Mesenchymal stem cell (in vitro differentiated cells and primary cell): ENCODE results near the gene C11orf21.

ENCODE experiments used
- DNase-seq: peaks from one replicate; pipeline ENCODE4 v3.0.0-alpha.2; 2013
- H2AFZ ChIP-seq: one replicate; pipeline ENCODE4 v1.6.1; 2013; ENCODE audit warnings: low read depth, mild to moderate bottlenecking, control low read depth, inconsistent platforms, low read length, moderate library complexity
- H2AK5ac ChIP-seq: 2 replicates; pipeline ENCODE4 v1.6.1; 2013; ENCODE audit warnings: low read length, moderate library complexity, mild to moderate bottlenecking, inconsistent platforms; ENCODE audit not compliant: severe bottlenecking
- H2BK120ac ChIP-seq: one replicate; pipeline ENCODE4 v1.6.1; 2013; ENCODE audit warnings: low read depth, mild to moderate bottlenecking, inconsistent platforms, low read length, moderate library complexity
- H2BK12ac ChIP-seq, 2 experiments: one replicate each; pipeline ENCODE4 v1.6.1; 2013; ENCODE audit warnings: inconsistent platforms in 2 of 2, low read length in 2 of 2, mild to moderate bottlenecking in 2 of 2, moderate library complexity in 2 of 2, control low read depth in 1 of 2
- H2BK15ac ChIP-seq: one replicate; pipeline ENCODE4 v1.6.1; 2013; ENCODE audit warnings: mild to moderate bottlenecking, low read depth, inconsistent platforms; ENCODE audit not compliant: poor library complexity, severe bottlenecking
- H2BK5ac ChIP-seq: 2 replicates; pipeline ENCODE4 v1.6.1; 2013; ENCODE audit warnings: low read depth, mild to moderate bottlenecking, low read length, control low read depth, inconsistent platforms; ENCODE audit not compliant: poor library complexity, severe bottlenecking
- H3K14ac ChIP-seq, 2 experiments: one replicate each; pipeline ENCODE4 v1.6.1; 2013; ENCODE audit warnings: inconsistent platforms in 2 of 2, low read length in 2 of 2, control low read depth in 1 of 2, mild to moderate bottlenecking in 1 of 2, moderate library complexity in 1 of 2
- H3K18ac ChIP-seq, 2 experiments: one replicate each; pipeline ENCODE4 v1.6.1; 2013; ENCODE audit warnings: inconsistent platforms in 2 of 2, low read length in 2 of 2, control low read depth in 1 of 2, low read depth in 1 of 2, mild to moderate bottlenecking in 1 of 2
- H3K23ac ChIP-seq, 2 experiments: one replicate each; pipeline ENCODE4 v1.6.1; 2013; ENCODE audit warnings: inconsistent platforms in 2 of 2, low read length in 2 of 2, mild to moderate bottlenecking in 2 of 2, moderate library complexity in 2 of 2, control low read depth in 1 of 2
- H3K27ac ChIP-seq: 2 replicates; pipeline ENCODE4 v1.5.1; 2013; ENCODE audit warnings: mild to moderate bottlenecking, moderate library complexity, low read length, control low read depth, inconsistent platforms; ENCODE audit not compliant: poor library complexity, severe bottlenecking
- H3K27me3 ChIP-seq, 2 experiments: 2 replicates each; pipeline versions ENCODE4 v1.6.1 to v1.7.0; 2013; ENCODE audit warnings: low read length in 2 of 2, mild to moderate bottlenecking in 2 of 2, moderate library complexity in 2 of 2, control low read depth in 1 of 2, inconsistent platforms in 1 of 2; ENCODE audit not compliant: control insufficient read depth in 1 of 2, insufficient read depth in 1 of 2
- H3K36me3 ChIP-seq, 2 experiments: 2 replicates each; pipeline versions ENCODE4 v1.6.1 to v1.7.0; 2013; ENCODE audit warnings: low read length in 2 of 2, control low read depth in 1 of 2, inconsistent platforms in 1 of 2, low read depth in 1 of 2, mild to moderate bottlenecking in 1 of 2; ENCODE audit not compliant: insufficient read depth in 2 of 2, control insufficient read depth in 1 of 2
- H3K4ac ChIP-seq, 2 experiments: one replicate each; pipeline ENCODE4 v1.6.1; 2013; ENCODE audit warnings: inconsistent platforms in 2 of 2, low read length in 2 of 2, mild to moderate bottlenecking in 2 of 2, moderate library complexity in 2 of 2, control low read depth in 1 of 2, low read depth in 1 of 2
- H3K4me1 ChIP-seq: 2 replicates; pipeline ENCODE4 v1.6.1; 2013; ENCODE audit warnings: low read depth, low read length, control low read depth; ENCODE audit not compliant: control insufficient read depth, insufficient read depth
- H3K4me2 ChIP-seq: 2 replicates; pipeline ENCODE4 v1.6.1; 2013; ENCODE audit warnings: low read length, mild to moderate bottlenecking, inconsistent platforms; ENCODE audit not compliant: poor library complexity, severe bottlenecking
- H3K4me3 ChIP-seq, 2 experiments: 2 replicates each; pipeline versions ENCODE4 v1.5.1 to v1.7.0; 2013; ENCODE audit warnings: low read length in 2 of 2, mild to moderate bottlenecking in 2 of 2, control low read depth in 1 of 2, low read depth in 1 of 2; ENCODE audit not compliant: insufficient read depth in 1 of 2
- H3K79me1 ChIP-seq: replicated peaks from 2 replicates; pipeline ENCODE4 v1.6.1; 2013; ENCODE audit warnings: mild to moderate bottlenecking, control low read depth, low read length, inconsistent platforms; ENCODE audit not compliant: poor library complexity, severe bottlenecking
- H3K9ac ChIP-seq: 2 replicates; pipeline ENCODE4 v1.7.0; 2013; ENCODE audit warnings: mild to moderate bottlenecking, low read length, moderate library complexity
- H3K9me3 ChIP-seq: 2 replicates; pipeline ENCODE4 v1.7.0; 2013; ENCODE audit warnings: mild to moderate bottlenecking, low read length; ENCODE audit not compliant: control insufficient read depth
- H4K8ac ChIP-seq: one replicate; pipeline ENCODE4 v1.6.1; 2013; ENCODE audit warnings: inconsistent platforms, mild to moderate bottlenecking, low read length, moderate library complexity
- H4K91ac ChIP-seq: one replicate; pipeline ENCODE4 v1.6.1; 2013; ENCODE audit warnings: mild to moderate bottlenecking, low read length, inconsistent platforms
- WGBS: methylation state at CpG from one replicate; pipeline ENCODE4 v1.1.7; 2013; ENCODE audit warnings: mixed read lengths; 5-methylcytosine and 5-hydroxymethylcytosine counted together

Gene C11orf21

DNA sequence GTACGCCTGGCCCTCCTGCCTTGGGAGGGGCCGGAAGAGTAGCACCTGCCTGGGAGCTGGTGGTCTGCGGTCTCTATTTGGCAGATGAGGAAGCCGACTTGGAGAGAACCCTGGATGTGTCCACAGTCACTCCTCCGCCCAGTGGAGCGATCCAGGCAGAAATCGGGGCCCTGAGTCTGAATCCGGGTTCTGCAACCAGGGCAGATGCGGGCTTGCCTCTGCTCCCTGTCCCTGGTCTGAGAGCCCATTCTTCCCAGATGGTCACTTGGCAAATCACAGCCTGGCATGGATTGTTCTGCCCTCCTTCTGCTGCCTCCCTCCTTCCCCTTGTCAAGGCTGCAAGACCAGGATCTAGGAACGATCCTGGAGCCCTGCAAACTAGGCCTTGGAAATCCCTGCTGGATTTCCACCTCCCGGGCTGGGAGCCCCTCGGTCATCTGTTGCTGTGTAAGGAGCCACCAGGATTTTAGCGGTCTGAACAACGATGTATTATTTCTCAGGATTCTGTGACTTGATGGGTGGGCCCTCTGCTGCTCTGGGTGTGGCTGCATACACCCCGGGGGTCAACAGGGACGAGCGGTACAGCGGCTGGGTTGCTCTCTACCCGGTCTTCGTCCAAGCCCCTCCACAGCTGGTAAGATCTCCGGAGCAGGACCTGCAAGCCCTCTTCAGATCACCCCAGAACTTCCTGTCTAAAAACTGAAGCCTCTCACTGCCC is 29.3 kb downstream of the C11orf21 start:
- Histone ChIP-seq H3K9me3 (no peaks in the 10 kb centered on the region), H4K8ac (no peak overlapping the region), H2AFZ (no peak overlapping the region), H3K27ac (no peak overlapping the region), H3K27me3 (peaks cover 80 to 82% of the 10 kb centered on the region in 2 experiments), H3K4me2 (no peak overlapping the region), H2BK15ac (no peak overlapping the region), H3K4me1 (peaks cover 11% of the 10 kb centered on the region), H4K91ac (no peak overlapping the region), H3K4me3 (no peak overlapping the region), H3K4ac (no peak overlapping the region), H3K23ac (no peak overlapping the region), H2BK12ac (no peak overlapping the region), H2BK120ac (no peak overlapping the region), H3K9ac (no peak overlapping the region), H3K18ac (no peak overlapping the region), H3K79me1 (no peaks in the 10 kb centered on the region), H3K36me3 (peaks cover 0 to 7% of the 10 kb centered on the region in 2 experiments), H3K14ac (no peak overlapping the region), H2AK5ac (no peak overlapping the region), H2BK5ac (no peak overlapping the region)
- 88% methylated on average over 21 of the region's 21 CpGs for WGBS
- no peak for DNase-seq

DNA sequence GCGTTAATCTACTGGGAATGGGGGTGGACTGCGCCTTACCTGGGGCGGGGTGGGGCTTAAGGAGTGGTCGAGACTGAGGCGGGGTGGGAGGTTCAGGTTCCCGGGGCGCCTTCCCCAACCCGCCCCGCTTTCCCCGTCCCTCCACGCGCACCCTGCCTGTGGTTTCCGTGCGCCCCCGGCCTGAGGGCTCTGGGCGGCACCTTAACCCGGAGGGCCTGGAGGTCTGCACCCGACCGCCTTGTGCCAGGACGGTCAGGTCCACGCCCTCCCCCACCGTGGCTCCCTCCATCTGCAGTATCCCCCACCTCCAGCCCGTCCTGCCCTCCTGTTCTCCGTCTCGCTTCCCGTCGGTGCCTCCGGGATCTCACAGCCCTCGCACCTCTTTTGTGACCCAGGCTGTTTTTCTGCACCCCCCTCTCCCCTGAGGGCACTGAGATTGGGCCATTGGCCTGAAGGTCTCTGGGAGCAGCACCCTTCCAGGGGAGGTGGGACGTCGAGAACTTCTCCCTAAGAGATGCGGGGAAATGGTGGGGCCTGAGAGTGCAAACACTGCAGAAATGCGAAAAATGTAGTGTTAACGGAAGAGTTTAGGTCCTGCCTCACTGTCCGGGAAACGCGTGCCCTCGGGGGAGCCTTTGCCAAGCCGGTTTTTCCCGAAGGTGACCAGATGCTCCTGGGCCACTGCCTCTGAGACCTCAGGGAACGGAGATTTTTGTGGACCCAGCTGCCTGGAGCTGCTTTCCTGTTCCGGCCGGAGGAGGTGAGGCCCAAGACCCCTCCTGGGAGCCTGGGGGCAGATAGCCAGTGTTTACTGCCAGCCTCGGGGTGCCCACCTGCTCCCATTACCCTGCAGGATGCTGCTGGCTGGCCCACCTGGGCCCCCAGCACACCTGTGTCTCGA is 30.1 kb downstream of the C11orf21 start:
- Histone ChIP-seq H3K23ac (no peak overlapping the region), H2AFZ (no peak overlapping the region), H2BK12ac (no peak overlapping the region), H3K4me2 (no peak overlapping the region), H4K8ac (no peak overlapping the region), H3K9me3 (no peaks in the 10 kb centered on the region), H3K4ac (no peak overlapping the region), H2BK5ac (no peak overlapping the region), H4K91ac (no peak overlapping the region), H3K79me1 (no peaks in the 10 kb centered on the region), H2BK15ac (no peak overlapping the region), H2AK5ac (no peak overlapping the region), H3K4me3 (no peak overlapping the region), H3K9ac (no peak overlapping the region), H3K27ac (no peak overlapping the region), H3K36me3 (peaks cover 0 to 7% of the 10 kb centered on the region in 2 experiments), H3K4me1 (peaks cover 11% of the 10 kb centered on the region), H3K18ac (no peak overlapping the region), H3K14ac (no peak overlapping the region), H3K27me3 (peaks cover 76 to 82% of the 10 kb centered on the region in 2 experiments), H2BK120ac (no peak overlapping the region)
- no peak for DNase-seq
- 60% methylated on average over 42 of the region's 45 CpGs for WGBS

DNA sequence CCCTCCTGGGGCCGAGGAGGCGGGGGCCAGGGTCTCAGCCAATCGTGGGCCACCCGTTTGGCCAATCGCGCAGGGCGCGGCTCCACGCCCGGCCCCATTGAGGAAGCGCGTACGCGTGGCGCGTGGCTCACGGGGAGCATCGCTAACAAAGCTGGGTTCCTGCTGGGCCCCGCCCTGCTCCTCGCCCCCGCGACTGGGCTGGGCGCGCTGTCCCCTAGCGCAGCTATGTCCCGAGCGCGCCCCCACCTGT is 30.7 kb downstream of the C11orf21 start:
- Histone ChIP-seq H3K4me3 (no peak overlapping the region), H3K23ac (no peak overlapping the region), H3K14ac (no peak overlapping the region), H2BK12ac (no peak overlapping the region), H3K9me3 (no peaks in the 10 kb centered on the region), H3K18ac (no peak overlapping the region), H3K4me1 (peaks cover 11% of the 10 kb centered on the region), H4K91ac (no peak overlapping the region), H2AK5ac (no peak overlapping the region), H3K36me3 (peaks cover 0 to 7% of the 10 kb centered on the region in 2 experiments), H4K8ac (no peak overlapping the region), H3K4ac (no peak overlapping the region), H2BK120ac (no peak overlapping the region), H2BK15ac (no peak overlapping the region), H3K9ac (no peak overlapping the region), H3K4me2 (no peak overlapping the region), H3K79me1 (no peaks in the 10 kb centered on the region), H3K27ac (no peak overlapping the region), H2AFZ (no peak overlapping the region), H3K27me3 (peaks cover 74 to 83% of the 10 kb centered on the region in 2 experiments), H2BK5ac (no peak overlapping the region)
- DNase-seq, result no peak
- WGBS, result 47% methylated on average over 24 of the region's 28 CpGs

DNA sequence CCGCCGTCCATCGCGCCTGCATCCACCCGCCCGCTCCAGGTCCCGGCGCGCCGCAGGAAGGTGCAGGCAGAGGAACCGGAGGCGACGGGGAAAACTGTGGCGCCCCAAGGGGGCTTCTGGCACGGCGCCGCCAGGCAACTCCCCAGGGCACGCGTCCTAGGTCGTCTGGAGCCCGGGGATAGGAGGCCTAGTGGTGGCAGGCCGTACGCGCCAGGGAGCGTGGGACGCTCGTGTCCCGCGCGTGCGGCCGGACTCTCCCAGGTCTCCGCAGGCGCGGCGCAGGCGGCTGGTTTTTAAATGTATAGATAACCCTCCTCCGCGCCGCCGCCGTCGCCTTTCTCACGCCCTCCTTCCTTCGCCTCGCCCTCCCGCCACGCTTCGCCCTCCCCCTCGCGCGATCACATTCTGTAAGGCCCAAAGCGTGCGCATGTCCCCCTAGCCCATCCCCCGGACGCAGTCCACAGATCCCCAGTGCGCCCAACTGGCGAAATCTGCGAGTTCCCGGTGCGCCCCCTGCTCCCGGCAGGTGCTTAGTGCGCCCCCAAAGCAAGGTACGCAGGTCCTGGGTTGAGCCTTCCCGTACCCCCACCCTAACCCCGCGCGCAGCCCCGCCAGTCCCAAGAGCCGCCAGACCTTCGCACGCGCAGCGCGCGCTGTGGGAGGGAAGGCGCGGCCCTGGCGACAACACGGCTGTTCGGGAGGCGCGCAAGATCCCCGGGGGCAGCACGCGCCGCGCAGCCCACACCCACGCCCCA is 31.2 kb downstream of the C11orf21 start, which contains the start of gene ASCL2:
ASCL2 (minus strand) TSS at position 267 of the 755 bp plus-strand sequence; CDS start at position 11, 256 bp downstream.
- no peak within 1 kb of the TSS for H2BK15ac ChIP-seq
- H3K27ac ChIP-seq, result no peak within 1 kb of the TSS
- peaks cover 0 to 7% of the 10 kb centered on the region in 2 experiments for H3K36me3 ChIP-seq
- no peak within 1 kb of the TSS for H3K9ac ChIP-seq
- H3K18ac ChIP-seq, result no peak within 1 kb of the TSS
- H3K27me3 ChIP-seq, result peaks cover 75 to 84% of the 10 kb centered on the region in 2 experiments
- peaks cover 11% of the 10 kb centered on the region for H3K4me1 ChIP-seq
- no peak within 1 kb of the TSS for H2BK12ac ChIP-seq
- no peak within 1 kb of the TSS for H2AFZ ChIP-seq
- peak within 1 kb of the TSS in 1 of 2 experiments; percentile 55 for H3K23ac ChIP-seq
- WGBS, result 43% methylated on average over 88 of the region's 89 CpGs
- no peak within 1 kb of the TSS for H3K4me2 ChIP-seq
- no peak within 1 kb of the TSS for H4K91ac ChIP-seq
- H4K8ac ChIP-seq, result no peak within 1 kb of the TSS
- no peak within 1 kb of the TSS for H2AK5ac ChIP-seq
- no peak within 1 kb of the TSS for H2BK5ac ChIP-seq
- no peaks in the 10 kb centered on the region for H3K79me1 ChIP-seq
- H3K4ac ChIP-seq, result no peak within 1 kb of the TSS
- H3K4me3 ChIP-seq, result peak within 1 kb of the TSS; percentile 10 to 47
- no peak within 1 kb of the TSS for H2BK120ac ChIP-seq
- no peak within 1 kb of the TSS for H3K14ac ChIP-seq
- no peaks in the 10 kb centered on the region for H3K9me3 ChIP-seq
- no peak for DNase-seq
